ENCODE measurements around the gene SIRPB1.

- TF ChIP-seq EZH2 (IDR thresholded peaks at IDR 0.05; ENCODE audit: low read length), result no peak
- TF ChIP-seq CTCF (optimal IDR thresholded peaks at IDR 0.05 in 1 of 3, IDR thresholded peaks at IDR 0.05 in 1 of 3, conservative IDR thresholded peaks at IDR 0.05 in 1 of 3; ENCODE audit: extremely low read depth in 1 of 3, insufficient read depth in 2 of 3, low read length in 3 of 3), result no peak
These were observed 13.7 kb upstream of the SIRPB1 start for GRCh38 chr20:1633535-1633934.

Measured in keratinocyte (primary cell).